OCI-LY1 (cell line): Measurements from ENCODE around the gene STX12.
"Not testable (repeated sequence)": the region's sequence is repeated elsewhere in the genome, so short reads cannot be mapped to it uniquely, and the experiment has no call there.

ENCODE experiments used
- H2AFZ ChIP-seq: fragments of 200-600 bp; sonication (generic), shearing (Covaris generic); 2 replicates; pipeline ENCODE4 v1.6.0; 2014; ENCODE audit warnings: antibody characterized with exemption, mild to moderate bottlenecking, low read length
- H3F3A ChIP-seq: fragments of 200-600 bp; sonication (generic), shearing (Covaris generic); 2 replicates; pipeline ENCODE4 v1.6.0; 2014; ENCODE audit warnings: mild to moderate bottlenecking, antibody characterized with exemption, low read length, moderate library complexity; ENCODE audit not compliant: insufficient read depth
- H3K27ac ChIP-seq: fragments of 200-600 bp; sonication (generic); 2 replicates; pipeline ENCODE4 v1.5.1; 2014; ENCODE audit warnings: low read length, mixed run types, mild to moderate bottlenecking, low read depth; ENCODE audit not compliant: poor library complexity, severe bottlenecking
- H3K27me3 ChIP-seq: fragments of 200-600 bp; sonication (generic); 2 replicates; pipeline ENCODE4 v1.6.0; 2014; ENCODE audit warnings: antibody characterized with exemption, mild to moderate bottlenecking, low read length, moderate library complexity; ENCODE audit not compliant: insufficient read depth
- H3K36me3 ChIP-seq: fragments of 200-600 bp; sonication (generic); 2 replicates; pipeline ENCODE4 v1.6.1; 2014; ENCODE audit warnings: mild to moderate bottlenecking, antibody characterized with exemption, low read length, moderate library complexity, mixed read lengths; ENCODE audit not compliant: insufficient read depth
- H3K4me1 ChIP-seq: fragments of 200-600 bp; sonication (generic); 2 replicates; pipeline ENCODE4 v1.5.1; 2014; ENCODE audit warnings: mild to moderate bottlenecking, low read length, moderate library complexity; ENCODE audit not compliant: insufficient read depth, severe bottlenecking
- H3K4me2 ChIP-seq: fragments of 200-600 bp; sonication (generic), shearing (Covaris generic); 2 replicates; pipeline ENCODE4 v1.6.1; 2014; ENCODE audit warnings: low read length
- H3K4me3 ChIP-seq: fragments of 200-600 bp; sonication (generic); 2 replicates; pipeline ENCODE4 v1.5.1; 2014; ENCODE audit warnings: low read length, low read depth, mild to moderate bottlenecking, mixed read lengths; ENCODE audit not compliant: poor library complexity, severe bottlenecking
- H3K79me2 ChIP-seq: fragments of 200-600 bp; shearing (Covaris generic); 2 replicates; pipeline ENCODE4 v1.6.1; 2016; ENCODE audit warnings: mixed run types, low read length, mixed read lengths; ENCODE audit not compliant: insufficient read depth
- H3K9ac ChIP-seq: fragments of 200-600 bp; sonication (generic), shearing (Covaris generic); 2 replicates; pipeline ENCODE4 v1.6.1; 2014; ENCODE audit warnings: mild to moderate bottlenecking, low read length, mixed read lengths
- H3K9me2 ChIP-seq: fragments of 200-600 bp; sonication (generic), shearing (Covaris generic); 2 replicates; pipeline ENCODE4 v1.6.1; 2014; ENCODE audit warnings: low read depth, mild to moderate bottlenecking, low read length, mixed read lengths
- H3K9me3 ChIP-seq: fragments of 200-600 bp; shearing (Covaris generic); 2 replicates; pipeline ENCODE4 v1.6.1; 2014; ENCODE audit warnings: low read length, mixed read lengths
- H4K20me1 ChIP-seq: fragments of 200-600 bp; sonication (generic), shearing (Covaris generic); 2 replicates; pipeline ENCODE4 v1.6.0; 2016; ENCODE audit warnings: mild to moderate bottlenecking, low read length; ENCODE audit not compliant: insufficient read depth
- CTCF ChIP-seq: fragments of 200-600 bp; sonication (generic), shearing (Covaris generic); IDR thresholded peaks from 2 replicates; pipeline ENCODE4 v1.5.1; 2017; ENCODE audit warnings: mild to moderate bottlenecking, antibody characterized with exemption, low read length, moderate library complexity, mixed read lengths
- EZH2 ChIP-seq: fragments of 200-600 bp; sonication (generic), shearing (Covaris generic); IDR thresholded peaks from 2 replicates; pipeline ENCODE4 v1.8.0; 2017; ENCODE audit warnings: borderline replicate concordance, mixed run types, mild to moderate bottlenecking, antibody characterized with exemption, low read length, moderate library complexity, mixed read lengths

Gene STX12

GRCh38 chr1:27849951-27850350, 76.9 kb downstream of the STX12 start:
- no peaks in the 10 kb centered on the region for H3K79me2 ChIP-seq
- H3F3A ChIP-seq: no peaks in the 10 kb centered on the region; the same call in 1 of the 2 replicates
- H3K9me2 ChIP-seq: no peaks in the 10 kb centered on the region
- no peaks in the 10 kb centered on the region for H4K20me1 ChIP-seq
- TF ChIP-seq CTCF (no peak), EZH2 (no peak)
- H3K9me3 ChIP-seq: no peaks in the 10 kb centered on the region
- H3K36me3 ChIP-seq: peaks cover 66% of the 10 kb centered on the region
- H3K4me3 ChIP-seq: no peak overlapping the region
- H3K9ac ChIP-seq: no peak overlapping the region
- no peak overlapping the region for H3K4me2 ChIP-seq
- no peaks in the 10 kb centered on the region for H3K4me1 ChIP-seq
- no peak overlapping the region for H2AFZ ChIP-seq
- H3K27me3 ChIP-seq: no peaks in the 10 kb centered on the region
- no peak overlapping the region for H3K27ac ChIP-seq

DNA sequence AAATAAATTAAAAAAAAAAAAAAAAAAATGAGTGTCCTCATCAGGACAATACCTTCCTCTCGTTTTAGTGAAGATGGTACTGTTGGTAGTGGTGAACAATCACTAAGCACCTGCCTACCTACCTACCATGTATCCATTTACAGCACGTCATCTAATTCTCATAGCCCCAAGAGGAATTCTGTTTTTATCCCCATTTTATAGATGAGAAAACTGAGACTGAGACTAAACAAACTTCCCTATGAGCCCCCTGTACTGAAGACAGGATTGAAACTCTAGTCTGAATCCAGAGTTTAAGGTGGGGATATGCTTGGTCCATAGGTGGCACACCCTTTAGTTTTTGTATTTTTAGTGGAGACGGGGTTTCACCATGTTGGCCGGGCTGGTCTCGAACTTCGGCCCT, 82.1 kb downstream of the STX12 start:
- Histone ChIP-seq H3K9me3 (no peaks in the 10 kb centered on the region), H3K79me2 (no peaks in the 10 kb centered on the region), H2AFZ (no peak overlapping the region), H3K27me3 (no peaks in the 10 kb centered on the region), H3F3A (no peaks in the 10 kb centered on the region; the same call in 1 of the 2 replicates), H3K9me2 (no peaks in the 10 kb centered on the region), H3K27ac (no peak overlapping the region), H3K36me3 (peaks cover 19% of the 10 kb centered on the region), H3K4me1 (peaks cover 8% of the 10 kb centered on the region), H3K4me2 (no peak overlapping the region), H4K20me1 (no peaks in the 10 kb centered on the region), H3K4me3 (no peak overlapping the region), H3K9ac (no peak overlapping the region)
- TF ChIP-seq CTCF (no peak), EZH2 (no peak)

- Histone ChIP-seq H3K27me3 (no peaks in the 10 kb centered on the region), H3K4me3 (no peak overlapping the region), H2AFZ (no peak overlapping the region), H3F3A (no peaks in the 10 kb centered on the region), H3K9me2 (no peaks in the 10 kb centered on the region), H3K79me2 (no peaks in the 10 kb centered on the region), H3K4me1 (peaks cover 8% of the 10 kb centered on the region), H3K36me3 (peaks cover 2% of the 10 kb centered on the region), H3K27ac (no peak overlapping the region), H3K9ac (no peak overlapping the region), H3K9me3 (no peaks in the 10 kb centered on the region), H3K4me2 (no peak overlapping the region), H4K20me1 (no peaks in the 10 kb centered on the region)
- TF ChIP-seq EZH2 (no peak), CTCF (no peak)
Observed at GRCh38 chr1:27856561-27857343, 83.7 kb downstream of the STX12 start.

DNA sequence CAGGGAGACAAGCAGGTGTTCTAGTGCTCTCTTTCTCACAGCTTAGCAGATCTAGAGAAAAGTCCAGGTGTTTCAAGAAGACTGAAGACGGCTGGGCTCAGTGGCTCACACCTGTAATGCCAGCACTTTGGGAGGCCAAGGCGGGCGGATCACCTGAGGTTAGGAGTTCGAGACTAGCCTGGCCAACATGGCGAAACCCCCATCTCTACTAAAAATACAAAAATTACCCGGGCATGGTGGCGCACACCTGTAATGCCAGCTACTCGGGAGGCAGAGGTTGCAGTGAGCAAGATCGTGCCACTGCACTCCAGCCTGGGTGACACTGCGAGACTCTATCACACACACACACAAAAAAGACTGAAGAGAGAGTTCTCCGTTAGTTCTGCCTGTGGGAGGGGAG, 84.5 kb downstream of the STX12 start:
- H4K20me1 ChIP-seq, H2AFZ ChIP-seq, H3K36me3 ChIP-seq, H3F3A ChIP-seq, H3K79me2 ChIP-seq, H3K9me2 ChIP-seq, H3K9ac ChIP-seq, H3K9me3 ChIP-seq, H3K4me2 ChIP-seq, H3K4me1 ChIP-seq, H3K27me3 ChIP-seq, H3K27ac ChIP-seq, H3K4me3 ChIP-seq: not testable (repeated sequence)
